22Rv1 (cell line): ENCODE results near the gene ENTREP3.

Source experiments
- CTCF ChIP-seq: fragments of 450-650 bp; IDR thresholded peaks from 2 replicates; pipeline ENCODE4 v1.5.1; 2017; ENCODE audit warnings: mild to moderate bottlenecking
- ZFX ChIP-seq: fragments of 450-650 bp; IDR thresholded peaks from 2 replicates; pipeline ENCODE4 v1.6.1; 2017; ENCODE audit warnings: antibody characterized with exemption, borderline replicate concordance

DNA sequence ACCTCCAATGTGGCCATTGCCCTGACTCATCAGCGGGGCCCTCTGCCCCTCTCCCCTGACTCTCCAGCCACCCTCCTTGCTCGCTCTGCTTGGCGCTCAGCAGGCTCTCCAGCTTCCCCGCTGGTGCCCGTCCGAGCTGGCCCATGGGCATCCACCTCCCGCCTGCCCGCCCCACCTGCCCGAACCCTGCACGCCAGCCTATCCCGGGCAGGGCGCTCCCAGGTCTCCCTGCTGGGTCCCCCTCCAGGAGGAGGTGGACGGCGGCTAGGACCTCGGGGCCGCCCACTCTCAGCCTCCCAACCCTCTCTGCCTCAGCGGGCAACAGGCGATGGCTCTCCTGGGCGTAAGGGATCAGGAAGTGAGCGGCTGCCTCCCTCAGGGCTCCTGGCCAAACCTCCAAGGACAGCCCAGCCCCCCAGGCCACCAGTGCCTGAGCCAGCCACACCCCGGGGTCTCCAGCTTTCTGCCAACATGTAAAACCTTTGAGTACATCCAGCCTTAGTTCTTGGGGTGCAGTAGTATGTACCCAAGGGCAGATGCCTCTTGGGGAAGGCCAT lies 32.8 kb upstream of the ENTREP3 start:
- TF ChIP-seq CTCF (no peak), ZFX (no peak)
